ENCODE data around the gene SPATA17. TPM values are rescaled to one million over a fixed set of nuclear protein-coding genes. Genes with fewer than 3 reads are reported as not detected.

The SPATA17 gene
- total RNA-seq, 2 experiments from 2014 or later = not detected

DNA sequence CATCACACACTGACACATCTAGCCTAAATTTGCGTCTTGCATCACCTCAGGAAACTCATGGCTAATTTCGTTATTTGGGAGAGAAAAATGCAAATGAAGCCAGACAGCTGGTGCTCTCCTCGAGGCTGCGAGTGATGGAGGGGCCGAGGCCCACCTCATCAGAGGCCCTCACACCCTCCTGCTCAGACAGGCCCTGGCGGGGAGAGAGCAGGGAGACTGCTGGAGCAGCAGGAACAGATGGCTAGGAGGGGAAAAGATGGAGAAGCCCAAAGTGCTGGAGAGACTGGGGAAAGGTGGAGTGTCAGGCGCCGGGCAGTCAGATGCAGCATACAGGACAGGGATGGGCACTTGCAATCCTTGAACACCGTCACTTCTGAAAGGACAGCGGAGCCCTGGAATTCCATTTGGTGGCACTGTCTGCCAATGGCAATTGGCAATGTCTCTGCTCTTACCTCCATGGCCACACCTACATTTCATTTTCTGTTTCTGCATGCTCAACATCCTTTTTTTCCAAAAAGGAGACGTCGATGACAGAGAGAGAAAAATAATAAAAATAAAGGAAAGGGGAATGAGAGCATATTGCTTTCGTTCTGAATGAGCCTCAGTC is 286.2 kb downstream of the SPATA17 start:
- Mint-ChIP-seq H3K9me3 (no peaks in the 10 kb centered on the region), H3K4me3 (no peak overlapping the region), H3K36me3 (ENCODE audit: low read depth) (no peaks in the 10 kb centered on the region), H3K27me3 (no peaks in the 10 kb centered on the region), H3K27ac (no peak overlapping the region), H3K4me1 (no peaks in the 10 kb centered on the region)
- ChIA-PET POLR2A (no interaction called here), CTCF (no interaction called here)
- no peak for DNase-seq

DNA sequence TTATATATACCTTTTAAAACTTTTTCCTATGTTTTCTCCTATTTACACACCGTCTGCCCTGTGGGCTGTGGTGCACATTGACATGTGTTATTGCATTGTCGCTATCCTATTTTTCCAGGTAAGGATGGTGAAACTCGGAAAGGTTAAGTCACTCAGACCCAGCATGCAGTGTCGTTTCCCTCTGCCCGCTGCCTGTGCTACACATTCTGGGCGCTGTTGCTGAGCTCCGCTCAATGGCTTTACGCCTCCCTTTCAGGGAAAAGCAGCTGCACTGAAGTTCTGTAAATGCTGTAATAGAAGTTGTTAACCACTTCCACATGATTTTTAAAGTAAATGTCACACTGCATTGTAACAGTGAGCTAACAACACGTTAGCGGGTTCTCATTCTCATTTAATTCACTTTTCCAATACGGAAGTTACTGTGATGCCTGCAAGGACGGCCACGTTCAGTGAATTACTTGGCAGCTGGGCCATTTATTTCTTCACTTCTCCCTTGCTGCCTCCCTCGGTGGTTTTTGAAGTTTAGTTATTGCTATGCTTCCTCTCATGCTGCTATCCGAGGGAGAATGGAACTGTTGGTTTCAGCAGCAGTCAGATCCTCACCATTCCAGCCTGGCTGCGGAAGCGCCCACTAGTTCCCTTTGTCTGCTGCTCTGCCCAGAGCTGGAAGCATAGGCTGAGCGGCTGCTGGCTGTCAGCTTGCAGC is 288.7 kb downstream of the SPATA17 start:
- Mint-ChIP-seq H3K27ac (no peak overlapping the region), H3K27me3 (peaks cover 5% of the 10 kb centered on the region), H3K4me3 (no peak overlapping the region), H3K4me1 (no peaks in the 10 kb centered on the region), H3K36me3 (ENCODE audit: low read depth) (no peaks in the 10 kb centered on the region), H3K9me3 (no peaks in the 10 kb centered on the region)
- POLR2A ChIA-PET = no interaction called here
- no peak for DNase-seq
- CTCF ChIA-PET = no interaction called here

Other genes with a start within 250 kb of the SPATA17 start
- gene GPATCH2, start 254 bp upstream of the SPATA17 start, total RNA-seq = 1 to 10 TPM; 9.2 to 9.5 TPM

Data from activated CD4-positive, alpha-beta T cell treated with anti-CD3 and anti-CD28 coated beads, Interleukin-2, amount 10 ng/mL, durations not matched to agents 7 days and 5 days (primary cell).